GM12892 (cell line): ENCODE measurements around the gene CDCA5.

Source experiments
- POLR2A ChIP-seq: IDR thresholded peaks from 2 replicates; pipeline ENCODE4 v1.6.1; 2011; ENCODE audit warnings: low read depth, low read length, control low read depth
- POLR2AphosphoS5 ChIP-seq: IDR thresholded peaks from 2 replicates; pipeline ENCODE4 v1.6.1; 2011; ENCODE audit warnings: low read depth, low read length, control low read depth

DNA sequence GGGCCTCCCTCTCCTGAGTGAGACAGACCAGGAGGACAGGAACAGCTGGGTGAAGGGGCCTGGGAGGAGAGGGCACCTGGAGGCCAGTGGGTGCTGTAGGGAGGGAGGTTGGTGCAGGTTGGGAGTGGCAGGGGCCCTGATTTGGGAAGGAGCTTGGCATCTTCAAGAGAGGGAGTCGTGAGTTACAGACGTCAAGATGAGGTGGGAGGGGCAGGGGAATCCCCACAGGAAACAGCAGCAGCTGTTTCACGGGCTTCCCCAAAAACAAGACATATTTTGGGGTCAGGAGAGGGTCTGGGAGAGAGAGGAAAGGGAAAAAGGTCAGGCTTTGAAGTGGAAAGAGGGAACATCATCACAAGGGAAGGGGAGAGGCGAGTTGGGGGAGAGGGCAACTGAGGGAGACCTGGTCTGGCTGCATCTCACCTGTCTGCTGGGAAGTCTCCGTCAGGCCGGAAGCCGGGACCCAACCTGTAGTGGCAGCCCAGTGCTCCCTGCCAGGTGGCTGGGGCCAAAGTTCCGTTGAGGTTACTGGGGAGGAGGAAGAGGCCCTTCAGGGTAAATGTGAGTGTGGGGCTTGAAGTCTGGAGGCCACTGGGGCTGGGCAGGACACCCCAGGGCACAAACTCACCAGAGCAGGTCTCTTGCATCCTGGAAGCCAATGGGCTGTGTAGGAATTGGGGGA, 29.9 kb downstream of the CDCA5 start:
- TF ChIP-seq POLR2AphosphoS5 (no peak), POLR2A (no peak)
